Measurements from ENCODE around the gene FNBP1. TPM values are rescaled to one million over a fixed set of nuclear protein-coding genes. Genes with fewer than 3 reads are reported as not detected.

Gene FNBP1
- total RNA-seq, 3 donors from 2014 or later = 40.9 to 176 (median 42.0) TPM

- Histone ChIP-seq H3K4me1 (ENCODE audit: low read depth) (no peaks in the 10 kb centered on the region), H3K36me3 (ENCODE audit: low read depth) (no peaks in the 10 kb centered on the region), H3K9me3 (no peaks in the 10 kb centered on the region), H3K4me3 (no peak overlapping the region)
- intact Hi-C loops (cut with DNase I, micrococcal nuclease) = no loop called here
- ATAC-seq = no peak
- TF ChIP-seq, protein P1, sequence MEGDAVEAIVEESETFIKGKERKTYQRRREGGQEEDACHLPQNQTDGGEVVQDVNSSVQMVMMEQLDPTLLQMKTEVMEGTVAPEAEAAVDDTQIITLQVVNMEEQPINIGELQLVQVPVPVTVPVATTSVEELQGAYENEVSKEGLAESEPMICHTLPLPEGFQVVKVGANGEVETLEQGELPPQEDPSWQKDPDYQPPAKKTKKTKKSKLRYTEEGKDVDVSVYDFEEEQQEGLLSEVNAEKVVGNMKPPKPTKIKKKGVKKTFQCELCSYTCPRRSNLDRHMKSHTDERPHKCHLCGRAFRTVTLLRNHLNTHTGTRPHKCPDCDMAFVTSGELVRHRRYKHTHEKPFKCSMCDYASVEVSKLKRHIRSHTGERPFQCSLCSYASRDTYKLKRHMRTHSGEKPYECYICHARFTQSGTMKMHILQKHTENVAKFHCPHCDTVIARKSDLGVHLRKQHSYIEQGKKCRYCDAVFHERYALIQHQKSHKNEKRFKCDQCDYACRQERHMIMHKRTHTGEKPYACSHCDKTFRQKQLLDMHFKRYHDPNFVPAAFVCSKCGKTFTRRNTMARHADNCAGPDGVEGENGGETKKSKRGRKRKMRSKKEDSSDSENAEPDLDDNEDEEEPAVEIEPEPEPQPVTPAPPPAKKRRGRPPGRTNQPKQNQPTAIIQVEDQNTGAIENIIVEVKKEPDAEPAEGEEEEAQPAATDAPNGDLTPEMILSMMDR (IDR thresholded peaks at IDR 0.05) = no peak
- DNase-seq = no peak
These were observed 182.1 kb downstream of the FNBP1 start for GRCh38 chr9:129860653-129861446.

DNA sequence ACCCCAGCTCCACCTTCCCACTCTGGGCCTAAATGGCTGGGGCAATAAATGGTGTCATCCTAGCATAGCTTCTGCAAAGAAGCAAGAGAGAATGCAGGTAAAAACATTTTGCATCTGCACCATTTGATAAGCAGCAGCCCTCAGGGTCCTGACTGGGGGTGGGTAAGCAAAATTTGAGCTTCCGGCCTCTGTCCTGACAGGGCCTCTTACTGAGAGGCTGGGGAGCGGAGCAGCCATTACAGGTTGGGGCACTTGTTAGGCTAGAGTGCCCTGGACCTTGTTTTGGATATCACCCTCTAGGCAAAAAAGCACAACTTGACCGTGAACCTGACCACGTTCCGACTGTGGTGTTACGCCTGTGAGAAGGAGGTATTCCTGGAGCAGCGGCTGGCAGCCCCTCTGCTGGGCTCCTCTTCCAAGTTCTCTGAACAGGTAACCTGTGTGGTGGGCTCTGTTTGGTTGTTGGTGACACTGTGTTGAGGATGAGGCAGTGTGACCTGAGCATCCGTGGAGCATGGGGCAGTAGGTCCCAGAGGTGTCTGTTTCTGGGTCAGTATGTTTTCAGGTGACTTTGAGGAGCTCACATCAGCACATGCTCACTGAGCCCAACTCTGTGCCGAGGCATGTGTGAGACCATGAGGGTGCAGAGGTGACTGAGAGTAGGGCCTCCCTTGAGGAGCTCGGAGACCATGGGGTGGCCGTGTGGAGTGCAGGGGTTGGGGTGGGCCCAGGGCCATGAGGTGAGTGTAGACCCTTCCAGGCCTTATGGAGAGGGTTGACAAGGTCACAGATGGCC lies 184.6 kb downstream of the FNBP1 start:
- no peaks in the 10 kb centered on the region for H3K36me3 ChIP-seq (ENCODE audit: low read depth)
- ATAC-seq (no peak), DNase-seq (no peak)
- intact Hi-C loops (cut with DNase I, micrococcal nuclease) = no loop called here
- TF ChIP-seq, protein P1 (IDR thresholded peaks at IDR 0.05) = no peak
- H3K4me1 ChIP-seq (ENCODE audit: low read depth) = no peaks in the 10 kb centered on the region
- H3K4me3 ChIP-seq = no peak overlapping the region
- H3K9me3 ChIP-seq = no peaks in the 10 kb centered on the region

DNA sequence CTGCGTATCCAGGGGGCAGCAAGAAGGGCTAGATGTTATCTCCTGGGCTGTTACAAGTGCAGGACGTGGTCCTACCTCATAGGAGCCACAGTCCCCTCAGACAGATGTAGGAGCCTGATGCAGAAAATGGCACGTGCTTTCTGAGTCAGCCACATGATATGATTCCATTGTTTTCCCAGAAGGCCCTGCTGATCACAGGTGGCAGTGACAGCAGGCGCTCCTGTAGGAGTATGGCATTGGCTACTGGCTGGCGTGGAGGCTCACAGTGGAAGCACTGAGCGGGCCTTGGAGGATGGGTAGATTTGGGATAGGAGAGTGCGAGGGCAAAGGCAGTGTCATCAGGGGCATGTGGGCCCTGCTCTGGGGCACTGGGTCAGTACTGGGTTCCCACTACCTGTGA lies 185.8 kb downstream of the FNBP1 start:
- TF ChIP-seq, protein P1 (IDR thresholded peaks at IDR 0.05) = no peak
- H3K36me3 ChIP-seq (ENCODE audit: low read depth) = no peaks in the 10 kb centered on the region
- no peaks in the 10 kb centered on the region for H3K9me3 ChIP-seq
- no peak overlapping the region for H3K4me3 ChIP-seq
- ATAC-seq (no peak), DNase-seq (no peak)
- H3K4me1 ChIP-seq (ENCODE audit: low read depth) = no peaks in the 10 kb centered on the region
- intact Hi-C loops (cut with DNase I, micrococcal nuclease) = no loop called here

- H3K36me3 ChIP-seq (ENCODE audit: low read depth) = no peaks in the 10 kb centered on the region
- ATAC-seq (no peak), DNase-seq (no peak)
- H3K4me3 ChIP-seq = no peak overlapping the region
- intact Hi-C loops (cut with DNase I, micrococcal nuclease) = no loop called here
- no peaks in the 10 kb centered on the region for H3K4me1 ChIP-seq (ENCODE audit: low read depth)
- TF ChIP-seq, protein P1 (IDR thresholded peaks at IDR 0.05) = no peak
- no peaks in the 10 kb centered on the region for H3K9me3 ChIP-seq
These were observed 188.3 kb downstream of the FNBP1 start for GRCh38 chr9:129854588-129855110.

- ATAC-seq = no peak
- intact Hi-C loops (cut with DNase I, micrococcal nuclease) = no loop called here
These were observed 189.4 kb downstream of the FNBP1 start for GRCh38 chr9:129853614-129854013.

More at GRCh38 chr9:129853614-129854013, 189.4 kb downstream of the FNBP1 start:
- TF ChIP-seq, protein P1 (IDR thresholded peaks at IDR 0.05) = no peak
- no peaks in the 10 kb centered on the region for H3K36me3 ChIP-seq (ENCODE audit: low read depth)
- no peaks in the 10 kb centered on the region for H3K9me3 ChIP-seq
- H3K4me3 ChIP-seq = no peak overlapping the region
- DNase-seq = no peak
- no peaks in the 10 kb centered on the region for H3K4me1 ChIP-seq (ENCODE audit: low read depth)
